GM12878 (cell line): ENCODE results near the gene S100A8. TPM values are rescaled to one million over a fixed set of nuclear protein-coding genes. Genes with fewer than 3 reads are reported as not detected.

ENCODE experiments used
- ATAC-seq: fragments of 200-7000 bp; cut with Tn5 transposase; 3 replicates; pipeline ENCODE4 v1.9.1; 2020; ENCODE audit warnings: mild to moderate bottlenecking, moderate library complexity
- BruUV-seq: library from RNA; stranded (reverse); fragments of 400-500 nt; replicated peaks from 2 replicates; lab custom pipeline; 2021; lab: Mats Ljungman, UMichigan
- CTCF ChIA-PET: fragments of 300-600 bp; sonication (Branson Sonifier 250); formaldehyde crosslinking; extraction: SDS; loops from one replicate; lab custom pipeline; 2021; ENCODE audit warnings: inconsistent platforms; lab: Yijun Ruan, JAX
- POLR2A ChIA-PET: fragments of 350-600 bp; formaldehyde crosslinking; extraction: SDS; loops from one replicate; lab custom pipeline; 2021; ENCODE audit warnings: inconsistent platforms; lab: Charles Lee
- RAD21 ChIA-PET: fragments of 300-600 bp; sonication (Branson Sonifier 250); formaldehyde crosslinking; loops from one replicate; lab custom pipeline; 2023; ENCODE audit warnings: antibody characterized with exemption; ENCODE audit not compliant: unreplicated experiment; lab: Charles Lee
- SMC1A ChIA-PET: fragments of 300-600 bp; sonication (Branson Sonifier 250); formaldehyde crosslinking; loops from one replicate; lab custom pipeline; 2023; ENCODE audit not compliant: unreplicated experiment, uncharacterized antibody; lab: Charles Lee
- DNase-seq: peaks from one replicate; pipeline ENCODE4 v3.0.0-alpha.2; 2011; ENCODE audit warnings: low read depth, low spot score
- FAIRE-seq: peaks from 3 replicates; lab custom pipeline; 2011; peaks lifted over from hg19 to GRCh38; lab: Jason Lieb, UNC
- H2AFZ ChIP-seq: 2 replicates; pipeline ENCODE4 v1.6.0; 2011; ENCODE audit warnings: low read depth, low read length, control low read depth; ENCODE audit not compliant: control insufficient read depth
- H3K27ac ChIP-seq: 2 replicates; pipeline ENCODE4 v1.5.1; 2011; ENCODE audit warnings: control low read depth; ENCODE audit not compliant: control insufficient read depth, insufficient read depth
- H3K27me3 ChIP-seq, 2 experiments: replicated peaks in 1 of 2; 2 replicates each; pipeline versions ENCODE4 v1.6.0 to v1.6.1; 2011; ENCODE audit warnings: low read length in 1 of 2; ENCODE audit not compliant: control insufficient read depth in 2 of 2, insufficient read depth in 2 of 2
- H3K36me3 ChIP-seq, 2 experiments: 2 replicates each; pipeline ENCODE4 v1.5.1; 2011; ENCODE audit warnings: low read length in 1 of 2; ENCODE audit not compliant: control insufficient read depth in 2 of 2, insufficient read depth in 2 of 2
- H3K4me1 ChIP-seq: 2 replicates; pipeline ENCODE4 v1.6.1; 2011; ENCODE audit warnings: mild to moderate bottlenecking, low read length, moderate library complexity, mixed read lengths; ENCODE audit not compliant: control insufficient read depth, insufficient read depth
- H3K4me2 ChIP-seq: 2 replicates; pipeline ENCODE4 v1.6.0; 2011; ENCODE audit warnings: control low read depth; ENCODE audit not compliant: control insufficient read depth, insufficient read depth
- H3K4me3 ChIP-seq: fragments of 200-600 bp; sonication (generic); 2 replicates; pipeline ENCODE4 v1.5.1; 2016
- H3K79me2 ChIP-seq: 2 replicates; pipeline ENCODE4 v1.6.0; 2011; ENCODE audit warnings: low read length; ENCODE audit not compliant: control insufficient read depth, insufficient read depth
- H3K9ac ChIP-seq: 2 replicates; pipeline ENCODE4 v1.8.0; 2011; ENCODE audit warnings: low read length, control low read depth, mixed read lengths; ENCODE audit not compliant: control insufficient read depth, insufficient read depth
- H3K9me3 ChIP-seq: replicated peaks from 3 replicates; pipeline ENCODE4 v1.5.1; 2011; ENCODE audit warnings: mild to moderate bottlenecking, low read length; ENCODE audit not compliant: control insufficient read depth, insufficient read depth
- H4K20me1 ChIP-seq: 2 replicates; pipeline ENCODE4 v1.6.0; 2011; ENCODE audit not compliant: control insufficient read depth, insufficient read depth
- ATF7 ChIP-seq: fragments of 450-650 bp; IDR thresholded peaks from 2 replicates; pipeline ENCODE4 v1.6.1; 2016; ENCODE audit warnings: low read depth, mild to moderate bottlenecking
- CHD1 ChIP-seq: IDR thresholded peaks from 2 replicates; pipeline ENCODE4 v1.6.1; 2012; ENCODE audit warnings: low read depth, low read length, improper control_type of control experiment
- CHD4 ChIP-seq: fragments of 200-600 bp; sonication (generic); IDR thresholded peaks from 2 replicates; pipeline ENCODE4 v1.6.1; 2016; ENCODE audit warnings: mild to moderate bottlenecking
- CREB1 ChIP-seq: IDR thresholded peaks from 2 replicates; pipeline ENCODE4 v1.6.1; 2012; ENCODE audit warnings: low read depth, mild to moderate bottlenecking, inconsistent platforms
- CTCF ChIP-seq, 3 experiments: IDR thresholded peaks in 2 of 3; conservative IDR thresholded peaks in 1 of 3; 2 replicates each; pipeline ENCODE4 v1.5.1; 2011; ENCODE audit warnings: low read depth in 3 of 3, low read length in 3 of 3, mild to moderate bottlenecking in 3 of 3, control low read depth in 2 of 3, moderate library complexity in 2 of 3, inconsistent platforms in 1 of 3, mixed read lengths in 1 of 3; ENCODE audit not compliant: control insufficient read depth in 2 of 3, insufficient read depth in 1 of 3; ENCODE audit errors: extremely low read depth in 1 of 3
- KDM1A ChIP-seq: fragments of 200-600 bp; sonication (generic); IDR thresholded peaks from 2 replicates; pipeline ENCODE4 v1.6.1; 2016; ENCODE audit warnings: borderline replicate concordance
- MXI1 ChIP-seq: fragments of 150-350 bp; IDR thresholded peaks from 2 replicates; pipeline ENCODE4 v1.6.1; 2011; ENCODE audit warnings: low read depth, mild to moderate bottlenecking, inconsistent platforms, low read length, improper control_type of control experiment
- MYB ChIP-seq: fragments of 150-350 bp; IDR thresholded peaks from 2 replicates; pipeline ENCODE4 v1.6.1; 2014; ENCODE audit warnings: mild to moderate bottlenecking, low read depth, low read length, borderline replicate concordance
- POLR2AphosphoS2 ChIP-seq: IDR thresholded peaks from 2 replicates; pipeline ENCODE4 v1.6.1; 2011; ENCODE audit warnings: low read depth, mild to moderate bottlenecking, low read length, improper control_type of control experiment, moderate library complexity
- RFX5 ChIP-seq: IDR thresholded peaks from 2 replicates; pipeline ENCODE4 v1.6.1; 2011; ENCODE audit warnings: low read depth, low read length, improper control_type of control experiment
- SIN3A ChIP-seq: IDR thresholded peaks from 2 replicates; pipeline ENCODE4 v1.6.1; 2012; ENCODE audit warnings: low read depth, low read length, improper control_type of control experiment
- WRNIP1 ChIP-seq: IDR thresholded peaks from 2 replicates; pipeline ENCODE4 v1.6.1; 2011; ENCODE audit warnings: low read depth, low read length, improper control_type of control experiment, borderline replicate concordance
- ZBTB40 ChIP-seq: fragments of 450-650 bp; IDR thresholded peaks from 2 replicates; pipeline ENCODE4 v1.6.1; 2016; ENCODE audit warnings: mild to moderate bottlenecking, moderate library complexity, borderline replicate concordance
- ZZZ3 ChIP-seq: IDR thresholded peaks from 2 replicates; pipeline ENCODE4 v1.6.1; 2011; ENCODE audit warnings: low read depth; ENCODE audit not compliant: control insufficient read depth, insufficient read length
- WGBS: methylation state at CpG from one replicate; pipeline ENCODE4 v1.1.6; 2016; ENCODE audit warnings: low lambda C conversion rate; ENCODE audit not compliant: insufficient replicate concordance, insufficient coverage; ENCODE audit errors: missing lambda C conversion rate; 5-methylcytosine and 5-hydroxymethylcytosine counted together
- in situ Hi-C: fragments of 300-500 bp; cut with MboI; formaldehyde crosslinking; loops from 9 replicates; pipeline ENCODE4 v1.14.3; 2018; ENCODE audit warnings: mixed read lengths
- intact Hi-C: fragments of 100-400 bp; cut with micrococcal nuclease; formaldehyde crosslinking; loops from one replicate; pipeline ENCODE4 v1.14.2; 2022; ENCODE audit not compliant: unreplicated experiment
- polyA plus RNA-seq, 11 experiments: library from polyadenylated mRNA; depleted of rRNA in 4 of 11; unstranded in 6 of 11; stranded (reverse) in 5 of 11; fragments of >200 nt; fragmentation: Nextera tagmentation in 4 of 11; fragmentation: Illumina TruSeq in 1 of 11; extraction: Ambion mirVana in 4 of 11; extraction: Trizol in 1 of 11; gene quantifications; 1 replicate in 1 of 11; 2 replicates in 10 of 11; pipeline versions ENCODE4 v1.2.1 to v1.2.3, GENCODE V29; 2011 to 2016; ENCODE audit warnings: inconsistent platforms in 2 of 11, missing spikeins in 2 of 11, low read depth in 1 of 11
- total RNA-seq, 4 experiments: library from RNA; depleted of rRNA in 3 of 4; stranded (reverse); fragments of >200 nt in 3 of 4; fragmentation: Illumina TruSeq in 1 of 4; extraction: Trizol in 1 of 4; gene quantifications; 2 replicates each; pipeline versions ENCODE4 v1.2.1 to v1.2.3, GENCODE V29; 2013 to 2021
- TF ChIP-seq, protein P1 (sequence below): fragments of 450-650 bp; IDR thresholded peaks from 2 replicates; pipeline ENCODE4 v1.6.1; 2017; ENCODE audit warnings: borderline replicate concordance

S100A8 gene
- total and polyA plus RNA-seq, 10 of the 15 experiments (the other 5 are each of a cell fraction or from before 2014, with no cell fraction given): 0.28 TPM; not detected in 9

DNA sequence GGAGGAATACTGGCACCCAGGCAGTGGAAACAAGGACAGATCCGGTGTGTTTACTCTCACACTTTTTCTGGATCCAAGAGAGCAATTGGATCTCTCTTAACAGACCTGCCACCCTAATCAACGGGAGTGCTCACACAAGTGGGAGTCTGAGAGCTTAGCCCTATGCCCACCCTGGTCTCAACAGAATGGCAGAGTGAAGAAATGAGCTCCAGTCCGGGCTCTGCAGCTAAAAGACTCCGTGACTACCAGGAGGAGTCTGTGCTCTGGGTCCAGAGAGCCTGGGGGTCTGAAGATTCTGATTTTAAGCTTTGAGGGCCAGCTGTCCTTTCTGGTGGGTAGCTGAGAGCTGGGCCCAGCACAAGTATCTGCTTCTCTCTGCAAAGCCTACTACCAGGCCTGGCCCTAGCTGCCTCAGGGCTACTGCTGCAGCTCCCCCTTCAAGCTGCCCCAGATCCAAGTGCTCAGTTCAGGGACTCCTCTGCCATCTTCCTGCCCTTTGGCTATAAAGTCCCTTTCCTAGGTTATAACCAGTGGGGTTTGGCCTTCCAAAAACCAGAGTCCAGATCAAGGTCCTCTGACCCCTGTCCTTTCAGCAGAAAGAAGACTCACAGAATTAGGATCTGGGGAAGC is 29.3 kb downstream of the S100A8 start:
- DNase-seq (no peak), ATAC-seq (no peak), FAIRE-seq (no peak)
- Histone ChIP-seq H3K4me1 (no peaks in the 10 kb centered on the region), H3K9me3 (no peaks in the 10 kb centered on the region), H3K4me2 (no peak overlapping the region), H3K9ac (no peak overlapping the region), H3K27me3 (no peaks in the 10 kb centered on the region), H3K4me3 (no peak overlapping the region), H3K27ac (no peak overlapping the region), H4K20me1 (no peaks in the 10 kb centered on the region), H2AFZ (no peak overlapping the region), H3K36me3 (no peaks in the 10 kb centered on the region), H3K79me2 (no peaks in the 10 kb centered on the region)
- intact Hi-C loops (no loop called here), in situ Hi-C loops (no loop called here)
- no TSS peak for BruUV-seq
- CTCF ChIA-PET: interaction anchor here (0.7 to 1.9 kb wide), 4 partner anchors 8 to 134 kb away, joined by 4 to 13 read pairs (median 8); no protein-coding TSS in a partner anchor
- RAD21 ChIA-PET: interaction anchor here (1.6 to 1.9 kb wide), 2 partner anchors 8 to 133 kb away, joined by 5 to 6 read pairs; no protein-coding TSS in a partner anchor
- SMC1A ChIA-PET: interaction anchor here (0.7 to 1.5 kb wide), 3 partner anchors 9 to 133 kb away, joined by 3 read pairs; no protein-coding TSS in a partner anchor
- WGBS: 0% methylated on average over 4 of the region's 4 CpGs
- POLR2A ChIA-PET: no interaction called here
- TF ChIP-seq CHD4 (no peak), MXI1 (no peak), CREB1 (no peak), POLR2AphosphoS2 (no peak), RFX5 (no peak), ZZZ3 (no peak), ZBTB40 (no peak), ATF7 (no peak), KDM1A (no peak), CTCF (IDR thresholded peaks at IDR 0.05 in 2 of 3, conservative IDR thresholded peaks at IDR 0.05 in 1 of 3; ENCODE audit: control insufficient read depth in 2 of 3, extremely low read depth in 1 of 3, insufficient read depth in 1 of 3, low read depth in 3 of 3, low read length in 3 of 3) (no peak), SIN3A (no peak), CHD1 (no peak), WRNIP1 (no peak), MYB (no peak)
- TF ChIP-seq, protein P1, sequence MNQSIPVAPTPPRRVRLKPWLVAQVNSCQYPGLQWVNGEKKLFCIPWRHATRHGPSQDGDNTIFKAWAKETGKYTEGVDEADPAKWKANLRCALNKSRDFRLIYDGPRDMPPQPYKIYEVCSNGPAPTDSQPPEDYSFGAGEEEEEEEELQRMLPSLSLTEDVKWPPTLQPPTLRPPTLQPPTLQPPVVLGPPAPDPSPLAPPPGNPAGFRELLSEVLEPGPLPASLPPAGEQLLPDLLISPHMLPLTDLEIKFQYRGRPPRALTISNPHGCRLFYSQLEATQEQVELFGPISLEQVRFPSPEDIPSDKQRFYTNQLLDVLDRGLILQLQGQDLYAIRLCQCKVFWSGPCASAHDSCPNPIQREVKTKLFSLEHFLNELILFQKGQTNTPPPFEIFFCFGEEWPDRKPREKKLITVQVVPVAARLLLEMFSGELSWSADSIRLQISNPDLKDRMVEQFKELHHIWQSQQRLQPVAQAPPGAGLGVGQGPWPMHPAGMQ: no peak
